Type B pancreatic cell (in vitro differentiated cells): ENCODE data around the gene ATP1A1. TPM values are rescaled to one million over a fixed set of nuclear protein-coding genes. Genes with fewer than 3 reads are reported as not detected.

Experiments
- DNase-seq: peaks from one replicate; pipeline ENCODE4 v3.0.0; 2021; ENCODE audit warnings: mixed read lengths; ENCODE audit not compliant: unreplicated experiment; ENCODE audit errors: extremely low spot score
- H3K27ac Mint-ChIP-seq: 2 replicates; pipeline ENCODE4 v1.8.0; 2021; ENCODE audit warnings: mild to moderate bottlenecking, mixed read lengths
- H3K27me3 Mint-ChIP-seq: 2 replicates; pipeline ENCODE4 v1.8.0; 2021; ENCODE audit warnings: mixed read lengths
- H3K36me3 Mint-ChIP-seq: 2 replicates; pipeline ENCODE4 v1.8.0; 2021; ENCODE audit warnings: mixed read lengths
- H3K4me1 Mint-ChIP-seq: one replicate; pipeline ENCODE4 v1.8.0; 2021; ENCODE audit warnings: mixed read lengths; ENCODE audit not compliant: unreplicated experiment
- H3K4me3 Mint-ChIP-seq: 2 replicates; pipeline ENCODE4 v1.8.0; 2021; ENCODE audit warnings: mild to moderate bottlenecking, mixed read lengths
- H3K9me3 Mint-ChIP-seq: 2 replicates; pipeline ENCODE4 v1.8.0; 2021; ENCODE audit warnings: mixed read lengths
- CTCF ChIP-seq: fragments of 200-600 bp; sonication (generic); conservative IDR thresholded peaks from 2 replicates; pipeline ENCODE4 v1.5.0; 2021; ENCODE audit warnings: antibody characterized with exemption, mild to moderate bottlenecking
- total RNA-seq: library from RNA; stranded (reverse); gene quantifications from 2 replicates; pipeline ENCODE4 v1.2.1, GENCODE V29; 2021; ENCODE audit warnings: low replicate concordance

ATP1A1 gene
- total RNA-seq, 1 donor from 2014 or later, result 374 TPM

DNA sequence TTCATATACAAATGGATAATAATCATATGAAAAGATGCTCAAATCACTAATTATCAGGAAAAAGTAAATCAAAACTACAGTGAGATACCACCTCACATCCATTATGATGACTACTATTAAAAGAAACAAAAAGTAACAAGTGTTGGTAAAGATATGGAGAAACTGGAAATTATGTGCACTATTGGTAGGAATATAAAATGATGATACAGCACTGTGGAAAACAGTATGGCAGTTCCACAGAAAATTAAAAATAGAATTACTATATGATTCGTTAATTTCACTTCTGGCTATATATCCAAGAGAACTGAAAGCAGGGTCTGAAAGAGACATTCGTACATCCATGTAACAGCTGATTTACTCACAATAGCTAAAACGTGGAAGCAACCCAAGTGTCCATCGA lies 21.1 kb upstream of the ATP1A1 start:
- DNase-seq, result no peak
- no peaks in the 10 kb centered on the region for H3K9me3 Mint-ChIP-seq
- H3K36me3 Mint-ChIP-seq, result no peaks in the 10 kb centered on the region
- no peak overlapping the region for H3K27ac Mint-ChIP-seq
- no peaks in the 10 kb centered on the region for H3K27me3 Mint-ChIP-seq
- peaks cover 10% of the 10 kb centered on the region for H3K4me1 Mint-ChIP-seq
- no peak overlapping the region for H3K4me3 Mint-ChIP-seq
- TF ChIP-seq CTCF, result no peak

DNA sequence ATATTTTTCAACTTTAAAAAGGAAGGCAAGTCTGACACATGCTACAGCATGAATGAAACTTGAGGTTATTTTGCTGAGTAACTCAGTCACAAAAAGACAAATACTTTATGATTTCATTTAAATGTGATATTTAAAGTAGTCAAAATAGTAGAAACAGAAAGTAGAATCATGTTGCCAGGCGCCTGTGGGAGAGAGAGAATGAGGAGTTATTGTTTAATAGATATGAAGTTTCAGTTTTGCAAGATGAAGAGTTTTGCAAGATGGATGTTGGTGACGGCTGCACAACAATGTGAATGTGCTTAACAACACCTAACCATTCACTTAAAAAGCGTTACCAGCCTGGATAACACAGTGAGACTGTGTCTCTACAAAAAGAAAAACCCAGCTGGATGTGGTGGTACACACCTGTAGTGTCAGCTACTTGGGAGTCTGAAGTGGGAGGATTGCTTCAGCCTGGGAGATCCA lies 20.7 kb upstream of the ATP1A1 start:
- peaks cover 6% of the 10 kb centered on the region for H3K4me1 Mint-ChIP-seq
- no peaks in the 10 kb centered on the region for H3K9me3 Mint-ChIP-seq
- no peaks in the 10 kb centered on the region for H3K36me3 Mint-ChIP-seq
- no peak overlapping the region for H3K27ac Mint-ChIP-seq
- H3K27me3 Mint-ChIP-seq, result no peaks in the 10 kb centered on the region
- DNase-seq, result no peak
- no peak for TF ChIP-seq CTCF
- H3K4me3 Mint-ChIP-seq, result no peak overlapping the region

DNA sequence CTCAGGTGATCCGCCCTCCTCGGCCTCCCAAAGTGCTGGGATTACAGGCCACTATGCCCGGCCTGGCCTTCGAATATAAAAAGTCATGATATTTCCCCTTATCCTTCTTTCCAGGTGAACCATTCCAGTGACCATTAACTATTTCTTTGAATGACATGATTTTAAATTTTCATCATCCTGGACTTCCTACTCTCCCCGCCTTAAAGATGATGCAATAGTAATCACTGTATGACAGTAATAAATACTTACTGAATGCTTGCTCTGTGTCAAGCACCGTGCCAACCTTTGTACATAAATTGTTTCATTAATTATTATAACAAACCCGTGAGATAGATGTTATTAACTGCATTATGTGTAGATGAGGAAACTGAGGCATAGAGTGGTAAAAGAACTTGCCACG lies 19.9 kb upstream of the ATP1A1 start:
- no peak for DNase-seq
- no peak overlapping the region for H3K4me3 Mint-ChIP-seq
- H3K36me3 Mint-ChIP-seq, result no peaks in the 10 kb centered on the region
- H3K27me3 Mint-ChIP-seq, result no peaks in the 10 kb centered on the region
- no peak for TF ChIP-seq CTCF
- H3K27ac Mint-ChIP-seq, result no peak overlapping the region
- no peaks in the 10 kb centered on the region for H3K9me3 Mint-ChIP-seq
- no peaks in the 10 kb centered on the region for H3K4me1 Mint-ChIP-seq

GRCh38 chr1:116356067-116356466 lies 17.0 kb upstream of the ATP1A1 start:
- Mint-ChIP-seq H3K4me3 (no peak overlapping the region), H3K4me1 (peaks cover 4% of the 10 kb centered on the region), H3K27ac (no peak overlapping the region), H3K36me3 (no peaks in the 10 kb centered on the region), H3K9me3 (no peaks in the 10 kb centered on the region), H3K27me3 (no peaks in the 10 kb centered on the region)
- DNase-seq, result no peak
- TF ChIP-seq CTCF, result no peak

GRCh38 chr1:116356673-116357072 lies 16.4 kb upstream of the ATP1A1 start:
- no peaks in the 10 kb centered on the region for H3K36me3 Mint-ChIP-seq
- H3K27ac Mint-ChIP-seq, result no peak overlapping the region
- DNase-seq, result no peak
- no peak overlapping the region for H3K4me3 Mint-ChIP-seq
- TF ChIP-seq CTCF, result no peak
- no peaks in the 10 kb centered on the region for H3K9me3 Mint-ChIP-seq
- peaks cover 7% of the 10 kb centered on the region for H3K4me1 Mint-ChIP-seq
- no peaks in the 10 kb centered on the region for H3K27me3 Mint-ChIP-seq

DNA sequence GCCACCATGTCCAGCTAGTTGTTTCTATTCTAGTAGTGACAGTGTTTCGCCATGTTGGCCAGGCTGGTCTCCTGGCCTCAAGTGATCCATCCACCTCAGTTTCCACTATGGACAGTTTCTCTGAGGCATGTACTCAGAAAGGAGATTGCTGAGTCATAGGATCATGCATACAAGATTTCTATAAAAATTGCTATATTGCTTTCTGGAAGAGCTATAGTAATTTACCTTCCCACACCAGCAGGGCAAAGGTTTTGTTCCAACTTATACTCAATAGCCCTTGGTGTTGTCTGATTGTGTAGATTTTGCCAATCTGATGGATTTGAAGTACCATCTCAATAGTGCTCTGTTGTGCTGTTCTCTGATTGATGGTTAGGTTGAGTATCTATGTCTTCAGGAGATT lies 15.6 kb upstream of the ATP1A1 start:
- H3K27me3 Mint-ChIP-seq, result no peaks in the 10 kb centered on the region
- no peak overlapping the region for H3K4me3 Mint-ChIP-seq
- no peak overlapping the region for H3K27ac Mint-ChIP-seq
- H3K9me3 Mint-ChIP-seq, result no peaks in the 10 kb centered on the region
- DNase-seq, result no peak
- no peaks in the 10 kb centered on the region for H3K36me3 Mint-ChIP-seq
- no peak for TF ChIP-seq CTCF
- H3K4me1 Mint-ChIP-seq, result peaks cover 8% of the 10 kb centered on the region
